GM21737 (cell line): ENCODE results near the gene RNF113A.
"Not testable (repeated sequence)": the region's sequence is repeated elsewhere in the genome, so short reads cannot be mapped to it uniquely, and the experiment has no call there.

Experiments used
- ATAC-seq: cut with Tn5 transposase; IDR thresholded peaks from one replicate; pipeline ENCODE4 v1.9.1; 2021; ENCODE audit warnings: mild to moderate bottlenecking, moderate library complexity; ENCODE audit not compliant: unreplicated experiment

Gene RNF113A

DNA sequence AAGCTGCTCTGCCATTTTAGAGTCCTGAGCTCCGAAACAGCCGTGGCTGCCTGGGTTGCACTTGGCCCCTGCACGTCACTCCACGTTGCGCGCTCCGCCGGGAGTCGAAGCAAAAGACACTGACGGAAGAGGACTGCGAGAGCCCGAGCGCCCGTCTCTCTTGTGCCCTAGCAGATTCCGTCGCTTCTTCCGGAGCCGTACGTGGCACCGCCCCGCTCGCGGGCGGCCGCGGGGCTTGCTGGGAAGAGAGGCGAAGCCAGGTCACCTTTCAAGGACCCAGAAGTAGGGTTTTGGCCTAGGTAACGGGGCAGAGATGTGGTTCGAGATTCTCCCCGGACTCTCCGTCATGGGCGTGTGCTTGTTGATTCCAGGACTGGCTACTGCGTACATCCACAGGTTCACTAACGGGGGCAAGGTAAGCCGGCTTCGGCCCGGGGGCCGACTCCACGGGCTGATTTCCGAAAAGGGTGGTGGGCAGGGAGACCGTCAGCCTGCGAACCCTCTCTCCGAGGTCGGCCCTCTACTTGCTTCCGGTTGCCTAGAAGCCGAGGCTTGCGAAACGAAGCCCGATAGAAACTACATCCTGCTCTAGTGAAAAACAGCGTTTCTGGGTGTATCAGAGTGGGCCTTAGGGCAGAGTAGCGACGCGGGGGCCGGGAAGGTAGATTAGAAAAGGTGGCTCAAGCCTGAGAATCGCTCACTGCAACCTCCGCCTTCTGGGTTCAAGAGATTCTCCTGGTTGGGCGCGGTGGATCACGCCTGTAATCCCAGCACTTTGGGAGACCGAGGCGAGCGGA is at the start of gene RNF113A, which contains the start of gene NDUFA1:
Gene RNF113A (minus strand): TSS at position 135 of the 797 bp plus-strand sequence. CDS start 120 bp downstream, at position 15.
Gene NDUFA1 (plus strand): TSS at position 234 of the 797 bp plus-strand sequence. CDS start 80 bp downstream, at position 314.
- peak; percentile 92 for ATAC-seq

DNA sequence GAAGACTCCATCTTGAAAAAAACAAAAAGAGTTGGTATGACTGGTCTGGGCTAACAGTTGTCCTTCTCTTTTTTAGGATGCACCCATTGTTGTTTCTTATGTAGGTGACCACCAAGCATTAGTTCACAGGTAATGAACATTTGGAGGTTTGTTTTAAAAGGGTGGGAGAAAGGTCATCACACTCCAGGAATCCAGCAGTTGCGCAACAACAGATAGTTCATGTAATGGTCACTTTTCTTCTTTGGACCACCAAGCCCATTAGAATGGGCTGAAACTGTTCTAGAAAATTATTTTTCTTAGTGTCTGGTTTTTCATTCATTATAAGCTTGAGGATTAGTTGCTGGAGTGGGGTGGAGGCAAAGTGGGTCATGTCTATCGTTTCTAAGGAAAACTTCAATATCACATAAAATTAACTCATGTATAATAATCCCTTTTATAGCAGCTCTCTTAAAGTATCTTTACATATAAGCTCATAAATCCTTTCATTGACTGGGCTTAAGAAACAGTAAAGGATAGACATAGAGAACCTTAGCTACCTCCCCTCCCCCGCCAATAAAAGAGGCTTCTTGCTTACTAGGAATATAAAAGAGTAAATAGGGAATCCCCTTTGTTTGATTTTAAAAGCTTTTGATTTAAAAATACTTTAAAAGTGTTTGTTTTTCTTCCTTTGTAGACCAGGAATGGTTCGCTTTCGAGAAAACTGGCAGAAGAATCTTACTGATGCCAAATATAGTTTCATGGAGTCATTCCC is 48.5 kb upstream of the RNF113A start:
- ATAC-seq, result no peak

DNA sequence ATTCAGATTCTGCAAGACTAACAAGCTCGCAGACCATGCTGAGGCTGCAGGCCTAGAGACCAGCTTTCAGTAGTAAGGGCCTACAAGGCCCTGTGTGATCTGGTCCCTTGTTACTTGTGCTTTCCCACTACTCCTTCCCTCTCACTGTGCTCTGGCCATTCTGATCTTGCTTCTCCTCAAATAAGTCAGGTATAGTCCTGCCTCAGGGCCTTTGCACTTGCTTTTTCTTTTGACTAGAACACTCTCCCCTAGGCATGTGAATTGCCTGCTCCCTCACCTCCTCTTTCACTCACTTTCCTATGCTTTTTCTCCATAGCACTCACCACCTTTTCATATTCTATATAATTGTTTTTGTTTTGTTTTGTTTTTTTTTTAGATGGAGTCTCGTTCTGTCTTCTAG is 46.3 kb upstream of the RNF113A start:
- ATAC-seq, result no peak

DNA sequence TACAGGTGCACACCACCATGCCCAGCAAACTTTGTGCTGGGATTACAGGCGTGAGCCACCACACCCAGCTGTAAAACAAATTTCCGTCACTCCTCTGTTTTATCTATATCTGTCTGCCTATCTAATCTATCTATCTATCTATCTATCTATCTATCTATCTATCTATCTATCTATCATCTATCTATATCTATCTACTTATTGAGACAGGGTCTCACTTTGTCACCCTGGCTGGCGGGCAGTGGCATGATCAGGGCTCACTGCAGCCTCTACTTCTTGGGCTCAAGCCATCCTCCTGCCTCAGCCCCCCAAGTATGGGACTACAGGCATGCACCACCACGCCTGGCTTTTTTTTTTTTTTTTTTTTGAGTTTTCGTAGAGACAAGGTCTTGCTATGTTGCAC is 44.8 kb upstream of the RNF113A start:
- ATAC-seq, result no peak

DNA sequence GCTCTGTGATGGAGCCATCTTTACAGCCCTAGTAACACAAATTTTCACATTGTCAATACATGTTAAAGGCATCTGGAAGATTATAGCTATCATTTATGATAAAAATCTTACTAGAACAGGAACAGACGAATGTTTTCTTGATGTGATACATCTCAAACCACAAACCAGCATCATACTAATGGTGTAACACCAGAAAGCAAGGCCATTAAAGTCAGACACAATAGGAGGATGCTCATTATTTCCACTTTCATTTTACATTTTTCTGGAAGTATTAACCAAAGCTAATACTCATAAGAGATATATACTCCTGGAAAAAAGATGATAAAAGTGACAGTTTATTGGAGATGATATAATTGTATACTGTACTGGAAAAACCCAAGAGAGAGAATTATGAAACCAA is 29.4 kb upstream of the RNF113A start:
- ATAC-seq, result no peak

DNA sequence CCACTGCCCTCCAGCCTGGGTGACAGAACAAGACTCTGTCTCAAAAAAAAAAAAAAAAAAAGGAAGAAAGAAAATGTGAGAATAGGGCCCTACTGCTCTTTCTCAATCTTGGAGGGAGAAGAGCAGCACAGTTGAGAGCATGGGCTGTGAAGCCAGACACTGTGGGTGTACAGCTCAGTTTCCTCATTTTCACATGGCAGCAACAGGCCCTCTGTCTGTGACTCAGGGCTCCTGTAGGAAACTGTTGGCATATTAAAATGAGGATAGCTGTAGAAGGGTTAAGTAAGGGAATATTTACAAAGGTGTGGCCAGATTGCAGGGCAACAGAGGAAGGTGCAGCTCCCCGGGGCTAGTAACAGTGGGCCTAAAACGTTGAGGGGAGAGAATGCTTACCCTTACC is 27.6 kb upstream of the RNF113A start:
- ATAC-seq, result no peak

DNA sequence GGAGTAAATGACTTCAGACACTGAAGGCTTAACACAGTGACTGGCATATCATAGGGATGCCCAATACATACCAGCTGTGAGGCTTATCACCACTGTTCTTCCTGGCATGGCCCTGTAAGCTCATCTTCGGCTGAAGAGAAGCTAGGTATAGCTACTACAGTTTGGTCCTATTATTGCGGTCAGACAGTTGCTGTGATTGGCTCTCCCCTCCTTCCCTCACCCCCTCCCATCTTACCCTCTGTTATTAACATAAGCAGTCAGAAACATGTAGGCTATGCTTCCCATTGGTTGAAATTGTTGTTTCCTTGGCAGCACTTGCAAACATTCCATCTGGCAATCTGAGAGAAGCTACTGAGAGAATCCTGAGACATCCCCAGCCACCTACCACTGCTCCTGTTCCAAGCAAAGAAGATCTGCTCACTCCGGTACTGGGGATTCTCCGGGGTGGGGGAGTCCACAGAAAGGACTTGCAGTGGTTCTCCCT is 24.4 kb upstream of the RNF113A start, which contains the start of gene AKAP14:
Gene AKAP14 (plus strand): TSS at position 51 of the 484 bp plus-strand sequence. CDS start 7,331 bp downstream, outside the sequence.
- ATAC-seq, result no peak

DNA sequence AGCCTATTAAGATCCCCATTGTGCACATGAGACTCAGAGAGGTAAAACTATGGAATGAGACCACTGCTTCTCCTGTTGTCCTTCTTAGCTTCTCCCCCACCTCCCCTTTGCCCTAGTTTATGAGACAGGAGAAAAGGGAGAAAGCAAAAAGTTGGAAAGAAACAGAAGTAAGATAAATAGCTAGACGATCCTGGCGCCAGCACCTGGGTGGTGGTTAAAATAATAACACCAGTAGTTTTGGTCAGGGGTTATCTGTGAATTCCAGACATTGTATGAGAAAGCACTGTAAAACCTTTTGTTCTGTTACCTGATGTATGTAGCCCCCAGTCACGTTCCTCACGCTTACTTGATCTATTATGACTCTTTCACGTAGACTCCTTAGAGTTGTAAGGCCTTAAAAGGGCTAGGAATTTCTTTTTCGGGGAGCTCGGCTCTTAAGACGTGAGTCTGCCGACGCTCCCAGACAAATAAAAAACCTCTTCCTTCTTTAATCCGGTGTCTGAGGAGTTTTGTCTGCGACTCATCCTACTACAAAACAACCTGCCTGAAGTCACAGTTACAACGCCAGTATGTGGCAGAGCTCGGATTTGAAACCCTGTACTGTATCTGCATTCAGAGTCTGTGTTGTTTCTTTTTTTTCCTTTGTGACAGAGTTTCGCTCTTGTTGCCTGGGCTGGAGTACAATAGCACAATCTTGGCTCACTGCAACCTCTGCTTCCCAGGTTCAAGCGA is 20.6 kb upstream of the RNF113A start:
- not testable (repeated sequence) for ATAC-seq

DNA sequence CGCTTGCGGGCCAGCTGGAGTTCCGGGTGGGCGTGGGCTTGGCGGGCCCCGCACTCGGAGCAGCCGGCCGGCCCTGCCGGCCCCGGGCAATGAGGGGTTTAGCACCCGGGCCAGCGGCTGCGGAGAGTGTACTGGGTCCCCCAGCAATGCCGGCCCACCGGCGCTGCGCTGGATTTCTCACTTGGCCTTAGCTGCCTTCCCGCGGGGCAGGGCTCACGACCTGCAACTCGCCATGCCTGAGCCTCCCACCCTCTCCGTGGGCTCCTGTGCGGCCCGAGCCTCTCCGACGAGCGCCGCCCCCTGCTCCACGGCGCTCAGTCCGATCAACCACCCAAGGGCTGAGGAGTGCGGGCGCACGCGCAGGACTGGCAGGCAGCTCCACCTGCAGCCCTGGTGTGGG is 19.1 kb upstream of the RNF113A start:
- ATAC-seq, result not testable (repeated sequence)

DNA sequence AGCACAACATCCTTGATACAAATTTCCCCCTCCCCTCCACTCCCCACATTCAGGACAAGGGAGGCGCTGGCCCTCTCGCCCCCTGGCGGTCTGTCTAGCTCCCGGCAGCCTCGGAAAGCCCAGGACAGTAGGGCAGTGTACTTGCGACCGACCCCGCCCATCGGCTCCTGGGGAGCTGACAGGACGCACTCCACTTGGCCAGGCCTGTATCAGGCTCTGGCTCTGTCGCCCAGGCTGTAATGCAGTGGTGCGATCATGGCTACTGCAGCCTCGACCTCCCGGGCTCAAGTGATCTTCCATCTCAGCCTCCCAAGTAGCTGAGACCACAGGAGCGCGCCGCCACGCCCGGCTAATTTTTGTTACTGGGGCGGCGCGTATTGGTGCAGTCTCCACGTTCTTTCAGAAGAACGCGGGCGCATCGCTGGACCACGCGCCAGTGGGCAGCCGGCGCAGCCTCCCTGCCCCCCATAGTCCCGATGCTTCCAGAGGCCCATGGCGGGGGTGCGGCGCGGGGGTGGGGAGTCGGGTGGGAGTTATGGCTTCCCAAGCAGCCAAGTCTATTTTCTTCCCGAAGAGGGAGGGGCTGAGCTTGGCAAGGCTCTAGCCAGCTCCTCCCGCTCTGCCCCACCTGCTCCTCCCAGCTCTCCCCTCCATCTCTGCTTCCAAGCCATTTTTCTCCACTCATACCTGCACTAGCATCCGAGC is 16.3 kb upstream of the RNF113A start:
- peak; percentile 75 for ATAC-seq

DNA sequence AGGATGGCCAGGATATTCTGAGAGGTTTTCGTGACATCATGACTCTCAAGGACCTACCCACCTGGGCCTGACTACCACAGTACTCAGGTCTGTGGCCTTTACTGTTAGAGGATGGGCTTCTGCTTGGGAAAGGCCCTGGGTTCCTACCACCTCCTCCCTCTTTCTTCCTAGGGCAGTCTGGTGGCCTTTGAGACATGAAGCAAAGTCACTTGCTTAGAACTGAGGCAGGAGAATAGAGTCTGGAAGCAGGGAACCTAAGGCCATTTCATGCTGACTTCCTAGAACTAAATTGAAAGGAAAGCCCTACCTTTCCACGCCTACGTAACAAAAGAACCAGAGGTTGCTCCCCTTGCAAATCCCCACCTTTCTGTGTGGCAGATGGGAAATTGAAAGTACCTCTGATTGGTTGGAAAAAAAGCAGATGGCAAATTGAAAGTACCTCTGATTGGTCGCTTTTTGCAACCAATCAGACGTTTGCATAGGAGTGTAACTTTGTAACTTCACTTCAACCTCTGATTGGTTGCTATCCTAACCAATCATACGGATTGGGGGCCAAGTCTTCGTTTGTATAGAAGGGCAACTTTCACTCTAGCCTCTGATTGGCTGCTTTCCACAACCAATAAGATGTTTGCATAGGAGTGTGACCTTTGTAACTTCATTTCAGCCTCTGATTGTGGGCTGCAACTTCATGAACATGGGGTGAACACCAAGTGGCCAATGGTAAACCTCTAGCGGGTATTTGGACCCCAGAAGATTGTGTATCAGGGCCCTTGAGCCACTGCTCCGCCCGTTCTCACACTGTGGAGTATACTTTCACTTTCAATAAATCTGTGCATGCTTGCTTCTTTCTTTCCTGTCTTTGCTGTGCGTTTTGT is 14.3 kb upstream of the RNF113A start:
- no peak for ATAC-seq

DNA sequence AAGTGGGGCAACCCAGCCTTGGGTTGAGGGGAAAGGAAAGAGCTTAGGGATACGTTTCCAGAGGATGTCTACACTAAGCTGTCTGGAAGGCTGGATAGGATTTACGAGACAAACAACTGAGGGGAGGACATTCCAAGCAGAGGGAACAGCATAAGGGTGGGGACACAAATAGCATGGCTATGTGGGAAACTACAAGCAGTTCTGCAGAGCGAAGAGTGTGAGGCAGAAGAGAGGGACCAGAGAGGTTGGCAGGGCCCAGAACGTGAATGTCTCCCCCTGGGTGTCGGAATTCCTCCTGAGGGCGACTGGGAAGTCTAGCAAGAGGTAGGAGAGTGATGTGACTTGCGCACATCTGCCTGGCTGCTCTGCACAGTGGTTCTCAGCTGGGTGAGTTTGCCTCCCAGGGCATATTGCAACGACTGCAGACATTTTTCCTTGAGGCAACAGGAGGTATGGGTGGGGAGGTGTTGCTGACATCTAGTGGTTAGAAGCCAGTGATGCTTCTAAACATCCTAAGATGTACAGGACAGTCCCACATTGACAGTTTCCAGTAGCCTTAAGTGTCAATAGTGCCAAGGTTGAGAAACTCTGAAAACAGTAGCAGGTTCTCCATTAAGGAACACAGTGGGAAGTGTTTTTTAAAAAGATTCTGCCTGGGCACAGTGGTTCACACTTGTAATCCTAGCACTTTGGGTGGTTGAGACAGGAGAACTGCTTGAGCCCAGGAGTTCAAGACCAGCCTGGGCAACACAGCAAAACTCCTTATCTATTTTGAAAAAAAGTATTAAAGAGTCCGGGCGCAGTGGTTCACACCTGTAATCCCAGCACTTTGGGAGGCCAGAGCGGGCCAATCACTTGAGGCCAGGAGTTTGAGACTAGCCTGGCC is 9.3 kb upstream of the RNF113A start:
- peak; percentile 71 for ATAC-seq

DNA sequence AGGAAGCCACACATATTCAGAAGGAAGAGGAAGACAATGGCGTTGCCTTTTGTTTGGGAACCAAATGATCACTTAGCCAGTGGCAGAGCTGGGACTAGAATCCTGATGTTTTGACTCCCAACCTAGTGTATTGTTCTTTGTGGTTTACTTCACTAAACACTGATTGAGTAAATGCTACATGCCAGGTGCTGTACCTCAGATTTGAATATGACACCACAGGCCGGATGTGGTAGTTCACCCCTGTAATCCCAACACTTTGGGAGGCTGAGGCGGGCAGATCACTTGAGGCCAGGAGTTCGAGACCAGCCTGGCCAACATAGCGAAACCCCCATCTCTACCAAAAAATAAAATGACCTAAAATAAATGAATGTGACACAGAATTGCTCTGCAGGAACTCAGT is 8.5 kb upstream of the RNF113A start:
- ATAC-seq, result no peak

DNA sequence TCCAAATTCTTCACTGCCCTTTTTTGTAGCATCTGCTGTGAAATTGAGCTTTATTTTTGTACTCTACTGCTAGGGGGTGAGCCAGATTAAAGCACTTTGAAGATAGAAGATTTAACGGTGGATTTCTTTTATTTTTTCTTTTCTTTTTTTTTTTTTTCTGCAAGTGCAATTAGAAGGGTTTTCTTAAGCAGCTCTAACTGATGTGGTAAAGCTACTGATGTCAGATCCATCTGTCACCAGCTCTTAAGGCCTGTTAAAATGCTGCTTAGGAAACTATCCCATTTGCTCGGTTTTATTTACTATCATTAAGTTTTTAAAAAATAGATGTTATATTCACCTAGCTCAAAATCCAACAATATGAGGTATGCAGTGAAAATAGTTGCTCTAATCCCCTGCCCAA is 7.2 kb upstream of the RNF113A start:
- no peak for ATAC-seq

DNA sequence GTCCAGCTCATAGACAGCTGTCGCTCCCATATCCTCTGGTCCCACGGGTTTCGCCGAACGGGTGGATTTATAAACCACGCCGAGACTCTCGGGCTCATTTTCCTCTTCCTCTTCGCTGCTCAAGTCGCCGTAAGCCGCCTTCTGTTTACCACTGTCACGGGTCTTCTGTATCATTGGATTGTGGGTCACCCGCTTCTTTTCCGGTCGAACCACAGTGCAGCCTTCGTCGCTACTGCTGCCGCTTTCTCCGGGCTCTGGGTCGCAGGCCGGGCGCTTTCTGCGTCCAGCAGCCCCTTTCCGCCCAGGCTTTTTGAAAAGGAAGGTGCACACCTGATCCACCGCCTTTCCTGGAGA is 311 bp downstream of the RNF113A start:
- ATAC-seq, result peak; percentile 23

DNA sequence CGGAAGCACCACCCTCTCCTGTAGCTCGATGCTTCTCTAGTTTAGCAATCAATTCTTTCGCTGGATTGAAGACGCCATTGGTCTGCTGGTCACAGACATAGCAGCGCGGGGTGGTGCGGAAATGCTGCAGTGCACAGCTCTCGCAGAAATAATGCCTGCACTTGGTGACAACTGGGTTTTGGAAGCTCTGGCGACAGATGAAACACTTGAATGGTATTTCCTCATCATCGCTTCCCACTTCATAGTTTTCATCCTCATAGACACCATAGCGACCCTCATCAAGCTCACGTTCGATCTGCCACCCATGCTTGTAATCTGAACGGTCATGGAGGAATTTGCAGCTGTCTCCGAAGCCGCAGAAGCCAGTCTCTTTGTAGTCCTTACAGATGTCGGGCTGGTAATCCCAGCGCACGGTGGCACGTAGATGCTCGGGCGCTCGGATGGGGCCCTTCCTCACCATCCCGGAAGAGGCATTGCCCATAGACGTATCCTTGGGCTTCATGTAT is 854 bp downstream of the RNF113A start:
- ATAC-seq, result peak; percentile 18

DNA sequence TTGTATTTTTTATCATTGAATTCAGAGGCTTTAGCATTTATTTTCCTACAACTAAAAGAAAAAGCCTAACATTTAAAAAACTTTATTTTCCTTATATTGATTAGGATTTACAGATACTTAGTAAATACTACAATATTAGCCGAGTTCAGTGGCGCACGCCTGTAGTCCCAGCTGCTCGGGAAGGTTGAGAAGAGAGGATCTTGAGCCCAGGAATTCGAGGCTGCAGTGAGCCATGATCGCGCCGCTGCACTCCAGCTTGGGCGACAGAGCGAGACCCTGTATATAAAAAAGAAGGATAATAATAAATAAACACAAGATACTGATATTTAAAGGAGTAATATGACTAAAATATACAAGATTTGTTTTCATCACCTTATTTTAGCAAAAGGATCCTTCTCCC is 18.1 kb downstream of the RNF113A start:
- ATAC-seq, result no peak
